LNCAP (cell line): ENCODE measurements around the gene PTPRE.

Source experiments
- TF ChIP-seq, protein P1 (sequence below): fragments of 450-650 bp; IDR thresholded peaks from 2 replicates; pipeline ENCODE4 v1.5.1; 2017; ENCODE audit warnings: mild to moderate bottlenecking

PTPRE gene

DNA sequence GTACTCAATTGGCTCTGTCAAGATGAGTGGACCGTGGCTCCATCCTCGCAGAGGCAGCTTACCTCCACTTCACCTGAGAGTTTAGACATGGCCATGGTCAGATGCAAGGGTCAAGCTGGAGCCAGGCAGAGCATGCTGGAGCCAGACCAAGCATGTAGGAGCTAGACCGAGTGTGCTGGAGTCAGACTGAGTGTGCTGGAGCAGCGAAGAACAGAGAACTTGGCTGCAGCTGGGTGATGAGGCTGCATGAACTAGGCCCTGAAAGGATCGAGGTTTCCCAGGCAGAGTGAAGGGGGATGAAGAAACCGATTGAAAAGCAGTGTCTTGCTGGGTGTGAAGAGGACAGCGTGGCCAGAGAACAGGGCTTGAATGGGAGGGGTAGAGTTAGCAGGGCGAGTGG is 133.2 kb downstream of the PTPRE start:
- TF ChIP-seq, protein P1, sequence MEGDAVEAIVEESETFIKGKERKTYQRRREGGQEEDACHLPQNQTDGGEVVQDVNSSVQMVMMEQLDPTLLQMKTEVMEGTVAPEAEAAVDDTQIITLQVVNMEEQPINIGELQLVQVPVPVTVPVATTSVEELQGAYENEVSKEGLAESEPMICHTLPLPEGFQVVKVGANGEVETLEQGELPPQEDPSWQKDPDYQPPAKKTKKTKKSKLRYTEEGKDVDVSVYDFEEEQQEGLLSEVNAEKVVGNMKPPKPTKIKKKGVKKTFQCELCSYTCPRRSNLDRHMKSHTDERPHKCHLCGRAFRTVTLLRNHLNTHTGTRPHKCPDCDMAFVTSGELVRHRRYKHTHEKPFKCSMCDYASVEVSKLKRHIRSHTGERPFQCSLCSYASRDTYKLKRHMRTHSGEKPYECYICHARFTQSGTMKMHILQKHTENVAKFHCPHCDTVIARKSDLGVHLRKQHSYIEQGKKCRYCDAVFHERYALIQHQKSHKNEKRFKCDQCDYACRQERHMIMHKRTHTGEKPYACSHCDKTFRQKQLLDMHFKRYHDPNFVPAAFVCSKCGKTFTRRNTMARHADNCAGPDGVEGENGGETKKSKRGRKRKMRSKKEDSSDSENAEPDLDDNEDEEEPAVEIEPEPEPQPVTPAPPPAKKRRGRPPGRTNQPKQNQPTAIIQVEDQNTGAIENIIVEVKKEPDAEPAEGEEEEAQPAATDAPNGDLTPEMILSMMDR = no peak

DNA sequence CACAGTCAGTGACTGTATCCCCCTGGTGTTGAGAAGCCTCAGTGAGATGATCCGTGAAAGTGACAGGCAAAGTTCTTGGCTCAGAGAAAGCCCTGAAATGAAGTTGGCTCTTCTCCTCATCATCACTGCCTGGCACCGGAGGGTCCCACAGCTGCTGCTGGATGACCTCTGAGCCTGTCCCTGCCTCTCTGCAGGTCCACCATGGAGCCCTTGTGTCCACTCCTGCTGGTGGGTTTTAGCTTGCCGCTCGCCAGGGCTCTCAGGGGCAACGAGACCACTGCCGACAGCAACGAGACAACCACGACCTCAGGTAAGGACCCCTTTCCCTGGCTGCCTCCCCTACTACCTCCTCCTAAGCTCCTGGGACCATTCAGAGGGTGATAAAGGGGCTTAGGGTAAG is 133.8 kb downstream of the PTPRE start:
- TF ChIP-seq, protein P1 = no peak

DNA sequence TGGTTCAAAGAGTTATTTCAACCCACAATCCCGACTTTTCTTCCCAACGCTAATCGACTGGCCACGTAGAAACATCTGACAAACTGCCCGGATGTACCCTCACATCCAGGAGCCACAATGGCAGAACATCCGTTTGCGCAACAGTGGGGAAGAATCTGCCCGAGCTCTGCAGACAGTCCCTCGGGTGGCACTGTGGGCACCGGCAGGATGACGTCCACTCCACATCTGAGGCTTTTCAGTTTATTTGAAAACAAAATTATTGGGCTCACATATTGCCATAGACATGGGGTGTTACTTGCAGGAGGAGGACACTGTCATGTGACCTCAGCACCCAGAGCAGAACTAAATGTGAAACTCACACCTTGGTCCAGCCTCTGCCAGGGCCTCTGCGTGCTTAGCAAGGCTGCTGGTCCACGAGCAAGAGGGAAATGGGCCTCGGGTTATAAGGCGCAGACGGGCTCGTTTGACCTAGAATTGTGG is 135.3 kb downstream of the PTPRE start:
- TF ChIP-seq, protein P1 = no peak

DNA sequence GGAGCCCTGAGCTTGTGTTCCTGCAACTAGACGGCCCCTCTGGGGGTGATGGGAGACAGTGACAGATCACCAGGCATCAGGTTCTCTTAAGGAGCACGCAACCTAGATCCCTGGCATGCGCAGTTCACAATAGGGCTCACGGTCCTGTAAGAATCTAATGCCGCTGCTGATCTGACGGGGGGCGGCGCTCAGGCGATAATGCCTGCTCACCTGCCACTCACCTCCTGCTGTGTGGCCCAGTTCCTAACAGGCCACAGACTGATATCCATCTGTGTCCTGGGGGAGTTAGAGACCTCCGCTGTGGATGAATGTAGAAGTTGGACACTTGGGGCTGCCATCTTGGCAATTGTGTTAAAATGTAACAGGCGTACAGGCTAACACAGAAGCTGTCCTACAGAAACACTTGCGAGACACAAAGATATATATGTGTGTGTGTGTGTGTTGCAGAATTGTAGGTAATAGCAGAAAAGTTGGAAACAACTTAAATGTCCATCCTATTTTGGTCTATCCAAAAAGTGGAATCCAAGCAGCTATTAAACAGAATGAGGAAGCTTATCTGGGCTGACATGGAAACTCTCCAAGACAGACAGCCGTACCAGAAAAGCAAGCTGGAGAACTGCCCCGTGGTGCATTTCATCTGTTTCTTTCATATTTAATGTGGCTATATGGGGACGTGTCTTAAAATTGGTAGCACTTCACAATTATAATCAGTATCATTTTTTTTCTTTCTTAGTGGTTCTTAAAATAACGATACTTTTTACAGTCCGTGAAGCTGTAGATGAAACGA is 136.5 kb downstream of the PTPRE start:
- TF ChIP-seq, protein P1 = no peak

GRCh38 chr10:128044186-128044585 is 137.3 kb downstream of the PTPRE start:
- TF ChIP-seq, protein P1 = no peak

- TF ChIP-seq, protein P1 = no peak
Observed at GRCh38 chr10:128044961-128045832, 138.3 kb downstream of the PTPRE start.

GRCh38 chr10:128045833-128046120 is 138.9 kb downstream of the PTPRE start:
- TF ChIP-seq, protein P1 = no peak
